PFSK-1 (cell line): ENCODE measurements around the gene TNRC18.

ENCODE experiments used
- FOXP2 ChIP-seq: optimal IDR thresholded peaks from 2 replicates; pipeline ENCODE3; 2011; ENCODE audit warnings: borderline replicate concordance, control low read depth, inconsistent platforms; ENCODE audit not compliant: insufficient read depth; ENCODE audit errors: extremely low read length, extremely low read depth
- POLR2AphosphoS5 ChIP-seq: IDR thresholded peaks from 2 replicates; pipeline ENCODE4 v1.6.1; 2012; ENCODE audit warnings: low read depth, mild to moderate bottlenecking, control low read depth, low read length, moderate library complexity
- SIN3A ChIP-seq: IDR thresholded peaks from 2 replicates; pipeline ENCODE4 v1.6.1; 2012; ENCODE audit warnings: mild to moderate bottlenecking, low read length, moderate library complexity, borderline replicate concordance; ENCODE audit not compliant: insufficient read depth
- TAF1 ChIP-seq: IDR thresholded peaks from 2 replicates; pipeline ENCODE4 v1.6.1; 2012; ENCODE audit warnings: low read length, control low read depth, borderline replicate concordance; ENCODE audit not compliant: insufficient read depth
- TF ChIP-seq, protein P1 (sequence below), 2 experiments: IDR thresholded peaks; 2 replicates each; pipeline versions ENCODE4 v1.6.1 to v1.8.0; 2011 to 2012; ENCODE audit warnings: low read depth in 2 of 2, low read length in 2 of 2, control low read depth in 1 of 2, inconsistent platforms in 1 of 2, mild to moderate bottlenecking in 1 of 2, moderate library complexity in 1 of 2; ENCODE audit not compliant: insufficient read depth in 1 of 2

Gene TNRC18

DNA sequence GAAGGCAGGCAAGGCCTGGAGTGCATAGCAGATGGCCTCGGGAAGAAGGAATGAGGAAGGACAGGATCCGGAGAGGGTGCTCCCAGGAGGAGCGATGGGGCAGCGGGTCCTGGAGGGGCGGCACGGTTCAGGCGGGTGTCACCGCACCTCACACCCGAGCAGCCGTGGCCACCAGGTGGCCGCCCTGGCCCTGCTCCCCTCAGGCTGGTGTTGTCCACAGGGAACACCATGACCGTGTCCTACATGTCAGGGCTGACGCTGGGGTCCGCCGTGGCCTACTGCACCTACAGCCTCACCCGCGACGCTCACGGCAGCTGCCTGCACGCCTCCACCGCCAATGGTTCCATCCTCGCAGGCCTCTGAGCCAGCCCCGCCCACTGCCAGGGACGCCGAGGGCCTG is 121.1 kb downstream of the TNRC18 start:
- TF ChIP-seq, protein P1, sequence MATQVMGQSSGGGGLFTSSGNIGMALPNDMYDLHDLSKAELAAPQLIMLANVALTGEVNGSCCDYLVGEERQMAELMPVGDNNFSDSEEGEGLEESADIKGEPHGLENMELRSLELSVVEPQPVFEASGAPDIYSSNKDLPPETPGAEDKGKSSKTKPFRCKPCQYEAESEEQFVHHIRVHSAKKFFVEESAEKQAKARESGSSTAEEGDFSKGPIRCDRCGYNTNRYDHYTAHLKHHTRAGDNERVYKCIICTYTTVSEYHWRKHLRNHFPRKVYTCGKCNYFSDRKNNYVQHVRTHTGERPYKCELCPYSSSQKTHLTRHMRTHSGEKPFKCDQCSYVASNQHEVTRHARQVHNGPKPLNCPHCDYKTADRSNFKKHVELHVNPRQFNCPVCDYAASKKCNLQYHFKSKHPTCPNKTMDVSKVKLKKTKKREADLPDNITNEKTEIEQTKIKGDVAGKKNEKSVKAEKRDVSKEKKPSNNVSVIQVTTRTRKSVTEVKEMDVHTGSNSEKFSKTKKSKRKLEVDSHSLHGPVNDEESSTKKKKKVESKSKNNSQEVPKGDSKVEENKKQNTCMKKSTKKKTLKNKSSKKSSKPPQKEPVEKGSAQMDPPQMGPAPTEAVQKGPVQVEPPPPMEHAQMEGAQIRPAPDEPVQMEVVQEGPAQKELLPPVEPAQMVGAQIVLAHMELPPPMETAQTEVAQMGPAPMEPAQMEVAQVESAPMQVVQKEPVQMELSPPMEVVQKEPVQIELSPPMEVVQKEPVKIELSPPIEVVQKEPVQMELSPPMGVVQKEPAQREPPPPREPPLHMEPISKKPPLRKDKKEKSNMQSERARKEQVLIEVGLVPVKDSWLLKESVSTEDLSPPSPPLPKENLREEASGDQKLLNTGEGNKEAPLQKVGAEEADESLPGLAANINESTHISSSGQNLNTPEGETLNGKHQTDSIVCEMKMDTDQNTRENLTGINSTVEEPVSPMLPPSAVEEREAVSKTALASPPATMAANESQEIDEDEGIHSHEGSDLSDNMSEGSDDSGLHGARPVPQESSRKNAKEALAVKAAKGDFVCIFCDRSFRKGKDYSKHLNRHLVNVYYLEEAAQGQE (IDR thresholded peaks at IDR 0.05; ENCODE audit: insufficient read depth in 1 of 2, low read depth in 2 of 2, low read length in 2 of 2): no peak
- TF ChIP-seq SIN3A (no peak), POLR2AphosphoS5 (no peak), TAF1 (no peak), FOXP2 (no peak)

DNA sequence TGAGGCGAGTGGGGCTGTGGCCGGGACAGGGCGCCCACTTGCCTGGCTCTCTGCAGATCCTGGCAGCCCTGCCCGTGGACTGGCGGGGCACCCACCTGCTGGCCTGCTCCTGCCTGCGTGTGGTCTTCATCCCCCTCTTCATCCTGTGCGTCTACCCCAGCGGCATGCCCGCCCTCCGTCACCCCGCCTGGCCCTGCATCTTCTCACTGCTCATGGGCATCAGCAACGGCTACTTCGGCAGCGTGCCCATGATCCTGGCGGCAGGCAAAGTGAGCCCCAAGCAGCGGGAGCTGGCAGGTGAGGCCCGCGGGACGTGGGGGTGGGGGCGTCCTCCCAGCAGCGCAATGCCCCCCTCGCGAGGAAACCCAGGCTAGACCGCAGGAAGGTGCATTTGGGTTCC is 123.3 kb downstream of the TNRC18 start:
- TF ChIP-seq TAF1 (no peak), POLR2AphosphoS5 (no peak), FOXP2 (no peak), SIN3A (no peak)
- TF ChIP-seq, protein P1 (IDR thresholded peaks at IDR 0.05; ENCODE audit: insufficient read depth in 1 of 2, low read depth in 2 of 2, low read length in 2 of 2): no peak

DNA sequence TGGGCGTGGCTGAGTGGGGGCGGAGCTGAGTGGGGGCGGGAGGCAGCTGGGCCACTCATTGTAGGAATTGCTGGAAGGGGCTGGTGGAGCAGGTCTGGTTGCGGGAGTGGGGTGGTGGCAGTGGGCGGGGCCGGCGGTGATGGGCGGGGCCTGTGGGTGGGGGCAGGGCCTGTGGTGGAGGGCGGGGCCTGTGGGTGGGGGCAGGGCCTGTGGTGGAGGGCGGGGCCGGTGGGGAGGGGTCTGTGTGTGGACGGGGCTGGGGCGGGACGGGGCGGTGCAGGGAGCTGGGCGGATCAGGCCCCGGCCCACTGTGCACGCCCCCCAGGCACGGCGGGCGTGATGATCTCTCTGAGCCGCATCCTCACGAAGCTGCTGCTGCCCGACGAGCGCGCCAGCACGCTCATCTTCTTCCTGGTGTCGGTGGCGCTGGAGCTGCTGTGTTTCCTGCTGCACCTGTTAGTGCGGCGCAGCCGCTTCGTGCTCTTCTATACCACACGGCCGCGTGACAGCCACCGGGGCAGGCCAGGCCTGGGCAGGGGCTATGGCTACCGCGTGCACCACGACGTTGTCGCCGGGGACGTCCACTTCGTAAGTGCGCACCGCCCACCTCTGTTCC is 126.9 kb downstream of the TNRC18 start:
- no peak for TF ChIP-seq SIN3A
- no peak for TF ChIP-seq FOXP2
- no peak for TF ChIP-seq TAF1
- TF ChIP-seq, protein P1 (IDR thresholded peaks at IDR 0.05; ENCODE audit: insufficient read depth in 1 of 2, low read depth in 2 of 2, low read length in 2 of 2): no peak
- TF ChIP-seq POLR2AphosphoS5: no peak

DNA sequence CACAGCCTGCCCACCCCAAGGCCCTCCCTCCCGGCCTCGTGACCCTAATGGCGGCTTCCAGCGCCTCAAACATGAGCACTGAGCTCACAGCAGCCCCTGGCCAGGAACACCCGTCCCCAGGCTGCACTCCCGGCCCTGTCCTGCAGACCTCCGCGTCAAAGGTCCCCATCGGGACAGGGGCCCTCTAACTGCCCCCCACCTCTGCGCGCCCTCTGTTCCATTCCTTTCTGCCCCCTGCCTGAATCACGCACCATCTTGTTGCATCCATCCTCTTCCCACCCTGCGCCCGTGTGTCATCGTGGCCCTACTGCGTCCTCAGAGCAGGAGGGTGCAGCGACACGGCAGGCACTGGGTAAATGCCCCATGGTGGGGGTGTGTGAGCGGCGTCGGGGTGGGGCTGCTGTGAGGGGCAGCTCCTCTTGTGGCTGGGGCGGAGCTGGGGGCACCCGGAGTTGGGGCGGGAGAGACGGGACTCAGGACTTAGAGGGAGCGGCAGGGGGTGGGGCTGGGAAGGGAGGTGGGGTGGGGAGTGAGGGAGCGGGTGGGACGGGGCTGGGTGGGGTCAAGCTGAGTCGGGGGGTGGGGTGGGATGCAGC is 127.5 kb downstream of the TNRC18 start:
- TF ChIP-seq TAF1 (no peak), POLR2AphosphoS5 (no peak), SIN3A (no peak), FOXP2 (no peak)
- TF ChIP-seq, protein P1 (IDR thresholded peaks at IDR 0.05; ENCODE audit: insufficient read depth in 1 of 2, low read depth in 2 of 2, low read length in 2 of 2): no peak
